Measurements from ENCODE around the gene AQP12B. TPM values are rescaled to one million over a fixed set of nuclear protein-coding genes. Genes with fewer than 3 reads are reported as not detected.

The AQP12B gene
- total RNA-seq, 3 donors from 2014 or later (not counting 1 experiment from before 2014, with no cell fraction given): not detected

DNA sequence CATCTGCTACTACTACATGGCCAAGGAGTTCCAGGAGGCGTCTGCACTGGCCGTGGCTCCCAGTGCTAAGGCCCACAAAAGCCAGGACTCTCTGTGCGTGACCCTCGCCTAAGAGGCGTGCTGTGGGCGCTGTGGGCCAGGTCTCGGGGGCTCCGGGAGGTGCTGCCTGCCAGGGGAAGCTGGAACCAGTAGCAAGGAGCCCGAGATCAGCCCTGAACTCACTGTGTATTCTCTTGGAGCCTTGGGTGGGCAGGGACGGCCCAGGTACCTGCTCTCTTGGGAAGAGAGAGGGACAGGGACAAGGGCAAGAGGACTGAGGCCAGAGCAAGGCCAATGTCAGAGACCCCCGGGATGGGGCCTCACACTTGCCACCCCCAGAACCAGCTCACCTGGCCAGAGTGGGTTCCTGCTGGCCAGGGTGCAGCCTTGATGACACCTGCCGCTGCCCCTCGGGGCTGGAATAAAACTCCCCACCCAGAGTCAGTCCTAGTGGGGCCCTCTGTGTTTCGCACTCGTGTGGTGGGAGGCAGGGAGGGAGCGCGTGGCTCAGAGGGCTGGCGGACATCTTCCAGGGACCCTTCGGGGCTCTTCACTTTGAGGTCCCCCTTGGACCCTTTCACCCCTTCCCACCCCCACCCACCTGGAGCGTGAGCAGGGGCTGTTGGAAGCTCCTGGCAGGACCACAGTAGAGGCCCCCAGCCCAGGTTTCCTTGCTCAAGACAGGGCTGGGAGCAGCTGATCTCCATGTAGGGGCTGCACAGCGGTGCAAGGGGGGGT lies 51.7 kb downstream of the AQP12B start:
- ATAC-seq: no peak
- WGBS (ENCODE audit: insufficient coverage): 96% methylated on average over 21 of the region's 21 CpGs
- no peaks in the 10 kb centered on the region for H3K36me3 ChIP-seq (ENCODE audit: control insufficient read depth, insufficient read depth, low read length)
- H3K4me3 ChIP-seq (ENCODE audit: low read length): no peak overlapping the region
- peaks cover 0 to 7% of the 10 kb centered on the region in 2 donors for H3K4me1 Mint-ChIP-seq
- H3K36me3 Mint-ChIP-seq: no peaks in the 10 kb centered on the region
- peaks cover 2 to 3% of the 10 kb centered on the region in 2 donors for H3K9me3 Mint-ChIP-seq
- H3K27ac Mint-ChIP-seq: no peak overlapping the region
- H3K4me3 Mint-ChIP-seq: no peak overlapping the region
- DNase-seq: peak in 1 of 2 donors; percentile 10
- H3K9me3 ChIP-seq (ENCODE audit: control insufficient read depth, insufficient read depth, low read length): peaks cover 8% of the 10 kb centered on the region
- H3K27me3 ChIP-seq (ENCODE audit: control insufficient read depth, insufficient read depth, low read length): no peaks in the 10 kb centered on the region
- H3K27me3 Mint-ChIP-seq (ENCODE audit: low read depth in 2 of 2): no peaks in the 10 kb centered on the region
- H3K4me1 ChIP-seq (ENCODE audit: control insufficient read depth, insufficient read depth, low read length): peaks cover 16% of the 10 kb centered on the region
- no peak overlapping the region for H3K27ac ChIP-seq (ENCODE audit: low read length)
- intact Hi-C loops (cut with micrococcal nuclease): no loop called here
- TF ChIP-seq, protein P1, sequence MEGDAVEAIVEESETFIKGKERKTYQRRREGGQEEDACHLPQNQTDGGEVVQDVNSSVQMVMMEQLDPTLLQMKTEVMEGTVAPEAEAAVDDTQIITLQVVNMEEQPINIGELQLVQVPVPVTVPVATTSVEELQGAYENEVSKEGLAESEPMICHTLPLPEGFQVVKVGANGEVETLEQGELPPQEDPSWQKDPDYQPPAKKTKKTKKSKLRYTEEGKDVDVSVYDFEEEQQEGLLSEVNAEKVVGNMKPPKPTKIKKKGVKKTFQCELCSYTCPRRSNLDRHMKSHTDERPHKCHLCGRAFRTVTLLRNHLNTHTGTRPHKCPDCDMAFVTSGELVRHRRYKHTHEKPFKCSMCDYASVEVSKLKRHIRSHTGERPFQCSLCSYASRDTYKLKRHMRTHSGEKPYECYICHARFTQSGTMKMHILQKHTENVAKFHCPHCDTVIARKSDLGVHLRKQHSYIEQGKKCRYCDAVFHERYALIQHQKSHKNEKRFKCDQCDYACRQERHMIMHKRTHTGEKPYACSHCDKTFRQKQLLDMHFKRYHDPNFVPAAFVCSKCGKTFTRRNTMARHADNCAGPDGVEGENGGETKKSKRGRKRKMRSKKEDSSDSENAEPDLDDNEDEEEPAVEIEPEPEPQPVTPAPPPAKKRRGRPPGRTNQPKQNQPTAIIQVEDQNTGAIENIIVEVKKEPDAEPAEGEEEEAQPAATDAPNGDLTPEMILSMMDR (IDR thresholded peaks at IDR 0.05): no peak

DNA sequence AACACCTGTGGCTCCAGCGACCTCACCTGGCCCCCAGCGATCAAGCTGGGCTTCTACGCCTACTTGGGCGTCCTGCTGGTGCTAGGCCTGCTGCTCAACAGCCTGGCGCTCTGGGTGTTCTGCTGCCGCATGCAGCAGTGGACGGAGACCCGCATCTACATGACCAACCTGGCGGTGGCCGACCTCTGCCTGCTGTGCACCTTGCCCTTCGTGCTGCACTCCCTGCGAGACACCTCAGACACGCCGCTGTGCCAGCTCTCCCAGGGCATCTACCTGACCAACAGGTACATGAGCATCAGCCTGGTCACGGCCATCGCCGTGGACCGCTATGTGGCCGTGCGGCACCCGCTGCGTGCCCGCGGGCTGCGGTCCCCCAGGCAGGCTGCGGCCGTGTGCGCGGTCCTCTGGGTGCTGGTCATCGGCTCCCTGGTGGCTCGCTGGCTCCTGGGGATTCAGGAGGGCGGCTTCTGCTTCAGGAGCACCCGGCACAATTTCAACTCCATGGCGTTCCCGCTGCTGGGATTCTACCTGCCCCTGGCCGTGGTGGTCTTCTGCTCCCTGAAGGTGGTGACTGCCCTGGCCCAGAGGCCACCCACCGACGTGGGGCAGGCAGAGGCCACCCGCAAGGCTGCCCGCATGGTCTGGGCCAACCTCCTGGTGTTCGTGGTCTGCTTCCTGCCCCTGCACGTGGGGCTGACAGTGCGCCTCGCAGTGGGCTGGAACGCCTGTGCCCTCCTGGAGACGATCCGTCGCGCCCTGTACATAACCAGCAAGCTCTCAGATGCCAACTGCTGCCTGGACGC lies 52.5 kb downstream of the AQP12B start:
- peaks cover 2 to 3% of the 10 kb centered on the region in 2 donors for H3K9me3 Mint-ChIP-seq
- peak in 1 of 2 donors; percentile 14 for DNase-seq
- no peak overlapping the region for H3K27ac ChIP-seq (ENCODE audit: low read length)
- H3K27me3 ChIP-seq (ENCODE audit: control insufficient read depth, insufficient read depth, low read length): no peaks in the 10 kb centered on the region
- H3K27me3 Mint-ChIP-seq (ENCODE audit: low read depth in 2 of 2): no peaks in the 10 kb centered on the region
- H3K4me1 ChIP-seq (ENCODE audit: control insufficient read depth, insufficient read depth, low read length): peaks cover 24% of the 10 kb centered on the region
- peaks cover 6% of the 10 kb centered on the region for H3K9me3 ChIP-seq (ENCODE audit: control insufficient read depth, insufficient read depth, low read length)
- H3K4me3 Mint-ChIP-seq: no peak overlapping the region
- 96% methylated on average over 50 of the region's 50 CpGs for WGBS (ENCODE audit: insufficient coverage)
- H3K36me3 Mint-ChIP-seq: no peaks in the 10 kb centered on the region
- H3K27ac Mint-ChIP-seq: no peak overlapping the region
- no peak overlapping the region for H3K4me3 ChIP-seq (ENCODE audit: low read length)
- ATAC-seq: no peak
- intact Hi-C loops (cut with micrococcal nuclease): no loop called here
- no peaks in the 10 kb centered on the region for H3K36me3 ChIP-seq (ENCODE audit: control insufficient read depth, insufficient read depth, low read length)
- TF ChIP-seq, protein P1 (IDR thresholded peaks at IDR 0.05): no peak
- H3K4me1 Mint-ChIP-seq: peaks cover 4 to 12% of the 10 kb centered on the region in 2 donors

DNA sequence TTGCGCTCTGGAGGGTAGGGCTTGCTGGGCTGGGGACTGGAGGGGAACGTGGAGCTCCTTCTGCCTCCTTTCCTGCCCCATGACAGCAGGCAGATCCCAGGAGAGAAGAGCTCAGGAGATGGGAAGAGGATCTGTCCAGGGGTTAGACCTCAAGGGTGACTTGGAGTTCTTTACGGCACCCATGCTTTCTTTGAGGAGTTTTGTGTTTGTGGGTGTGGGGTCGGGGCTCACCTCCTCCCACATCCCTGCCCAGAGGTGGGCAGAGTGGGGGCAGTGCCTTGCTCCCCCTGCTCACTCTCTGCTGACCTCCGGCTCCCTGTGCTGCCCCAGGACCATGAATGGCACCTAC lies 53.1 kb downstream of the AQP12B start:
- ATAC-seq (no peak), DNase-seq (peak in 1 of 2 donors; percentile 11)
- no peaks in the 10 kb centered on the region for H3K36me3 ChIP-seq (ENCODE audit: control insufficient read depth, insufficient read depth, low read length)
- Mint-ChIP-seq H3K9me3 (peaks cover 2 to 3% of the 10 kb centered on the region in 2 donors), H3K4me1 (peaks cover 8 to 18% of the 10 kb centered on the region in 2 donors), H3K4me3 (no peak overlapping the region), H3K27me3 (ENCODE audit: low read depth in 2 of 2) (no peaks in the 10 kb centered on the region), H3K36me3 (no peaks in the 10 kb centered on the region), H3K27ac (no peak overlapping the region)
- H3K4me3 ChIP-seq (ENCODE audit: low read length): no peak overlapping the region
- no peaks in the 10 kb centered on the region for H3K27me3 ChIP-seq (ENCODE audit: control insufficient read depth, insufficient read depth, low read length)
- peaks cover 5% of the 10 kb centered on the region for H3K9me3 ChIP-seq (ENCODE audit: control insufficient read depth, insufficient read depth, low read length)
- TF ChIP-seq, protein P1 (IDR thresholded peaks at IDR 0.05): no peak
- H3K4me1 ChIP-seq (ENCODE audit: control insufficient read depth, insufficient read depth, low read length): peaks cover 30% of the 10 kb centered on the region
- 80% methylated on average over 5 of the region's 5 CpGs for WGBS (ENCODE audit: insufficient coverage)
- intact Hi-C loops (cut with micrococcal nuclease): no loop called here
- H3K27ac ChIP-seq (ENCODE audit: low read length): no peak overlapping the region

Measured in natural killer cell (primary cell).